ENCODE results near the gene GAS7. TPM values are rescaled to one million over a fixed set of nuclear protein-coding genes. Genes with fewer than 3 reads are reported as not detected.
A peak's percentile ranks its signal among the peaks of the same experiment; 100 is the strongest.

The GAS7 gene
- total and polyA plus RNA-seq, 2 donors (not counting 1 experiment from before 2014, with no cell fraction given) = 3.4 to 13.6 TPM

DNA sequence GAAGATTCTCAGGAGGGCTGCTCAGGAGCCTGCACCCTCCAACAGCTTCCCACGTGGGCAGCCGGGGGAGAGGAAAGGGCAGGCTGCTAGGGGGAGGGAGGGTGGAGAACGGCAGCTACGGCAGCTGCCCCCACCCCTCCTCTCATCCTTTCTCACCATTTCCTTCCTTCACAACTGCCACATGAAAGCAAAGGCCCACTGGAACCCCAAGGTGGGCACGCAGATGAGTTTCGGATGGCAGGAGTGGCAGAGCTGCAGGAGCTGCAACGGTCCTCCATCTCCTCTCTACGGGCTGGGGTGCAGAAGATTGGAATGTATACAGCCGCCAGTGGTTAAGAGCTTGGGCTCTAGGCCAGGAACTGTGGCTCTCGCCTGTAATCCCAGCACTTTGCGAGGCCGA lies 77.7 kb downstream of the GAS7 start:
- no peaks in the 10 kb centered on the region for H4K20me1 ChIP-seq (ENCODE audit: control insufficient read depth, insufficient read depth, low read length, poor library complexity, severe bottlenecking)
- Mint-ChIP-seq H3K27ac (peak overlapping the region; percentile 83), H3K9me3 (ENCODE audit: insufficient read depth) (no peaks in the 10 kb centered on the region), H3K4me1 (peaks cover 65% of the 10 kb centered on the region), H3K27me3 (no peaks in the 10 kb centered on the region), H3K4me3 (peak overlapping the region; percentile 63)
- 19% methylated on average over 8 of the region's 12 CpGs for WGBS (ENCODE audit: insufficient coverage)
- peak overlapping the region in 1 of 2 donors; percentile 75 for H3K27ac ChIP-seq (ENCODE audit: low read length in 2 of 2)
- ATAC-seq (ENCODE audit: low read depth) = no peak
- H3K9ac ChIP-seq (ENCODE audit: low read length) = peak overlapping the region; percentile 14
- ChIA-PET POLR2A (interaction anchor here (0.6 kb wide), 1 partner anchor 74 kb away, joined by 5 read pairs; no protein-coding TSS in a partner anchor), CTCF (interaction anchor here (0.6 to 2.4 kb wide), 2 partner anchors 89 to 106 kb away, joined by 3 to 13 read pairs; no protein-coding TSS in a partner anchor)
- no peaks in the 10 kb centered on the region for H3K36me3 ChIP-seq (replicated peaks in 1 of 2; ENCODE audit: control extremely low read depth in 1 of 2, control insufficient read depth in 1 of 2, extremely low read depth in 1 of 2, insufficient read depth in 2 of 2, low read length in 1 of 2)
- peak overlapping the region; percentile 53 for H2AFZ ChIP-seq (ENCODE audit: insufficient read depth, low read depth, low read length, poor library complexity, severe bottlenecking)
- peaks cover 0 to 3% (median 0%) of the 10 kb centered on the region in 3 donors for H3K9me3 ChIP-seq (ENCODE audit: control extremely low read depth in 1 of 3, control insufficient read depth in 2 of 3, insufficient read depth in 1 of 3, low read length in 2 of 3)
- H3K4me3 ChIP-seq (ENCODE audit: control extremely low read depth in 1 of 5, extremely low read depth in 1 of 5, insufficient read depth in 1 of 5, low read depth in 2 of 5, low read length in 4 of 5) = peak overlapping the region in 1 of 5 experiments; percentile 13
- DNase-seq = no peak
- H3K4me1 ChIP-seq (ENCODE audit: control insufficient read depth in 2 of 2, insufficient read depth in 2 of 2, low read length in 2 of 2) = peaks cover 66 to 75% of the 10 kb centered on the region in 2 donors
- intact Hi-C loops (cut with micrococcal nuclease) = no loop called here
- no peaks in the 10 kb centered on the region for H3K79me2 ChIP-seq (ENCODE audit: control insufficient read depth, insufficient read depth, low read length)
- no peaks in the 10 kb centered on the region for H3K27me3 ChIP-seq (replicated peaks in 1 of 4; ENCODE audit: control extremely low read depth in 1 of 4, control insufficient read depth in 3 of 4, insufficient read depth in 4 of 4, low read length in 3 of 4)
- H3K4me2 ChIP-seq (replicated peaks; ENCODE audit: low read depth, low read length, poor library complexity, severe bottlenecking) = peak overlapping the region; percentile 55
- no peak for TF ChIP-seq EZH2 (IDR thresholded peaks at IDR 0.05; ENCODE audit: borderline replicate concordance, insufficient read depth, low read depth, low read length, poor library complexity, severe bottlenecking)
- TF ChIP-seq, protein P1, sequence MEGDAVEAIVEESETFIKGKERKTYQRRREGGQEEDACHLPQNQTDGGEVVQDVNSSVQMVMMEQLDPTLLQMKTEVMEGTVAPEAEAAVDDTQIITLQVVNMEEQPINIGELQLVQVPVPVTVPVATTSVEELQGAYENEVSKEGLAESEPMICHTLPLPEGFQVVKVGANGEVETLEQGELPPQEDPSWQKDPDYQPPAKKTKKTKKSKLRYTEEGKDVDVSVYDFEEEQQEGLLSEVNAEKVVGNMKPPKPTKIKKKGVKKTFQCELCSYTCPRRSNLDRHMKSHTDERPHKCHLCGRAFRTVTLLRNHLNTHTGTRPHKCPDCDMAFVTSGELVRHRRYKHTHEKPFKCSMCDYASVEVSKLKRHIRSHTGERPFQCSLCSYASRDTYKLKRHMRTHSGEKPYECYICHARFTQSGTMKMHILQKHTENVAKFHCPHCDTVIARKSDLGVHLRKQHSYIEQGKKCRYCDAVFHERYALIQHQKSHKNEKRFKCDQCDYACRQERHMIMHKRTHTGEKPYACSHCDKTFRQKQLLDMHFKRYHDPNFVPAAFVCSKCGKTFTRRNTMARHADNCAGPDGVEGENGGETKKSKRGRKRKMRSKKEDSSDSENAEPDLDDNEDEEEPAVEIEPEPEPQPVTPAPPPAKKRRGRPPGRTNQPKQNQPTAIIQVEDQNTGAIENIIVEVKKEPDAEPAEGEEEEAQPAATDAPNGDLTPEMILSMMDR (IDR thresholded peaks at IDR 0.05) = no peak

DNA sequence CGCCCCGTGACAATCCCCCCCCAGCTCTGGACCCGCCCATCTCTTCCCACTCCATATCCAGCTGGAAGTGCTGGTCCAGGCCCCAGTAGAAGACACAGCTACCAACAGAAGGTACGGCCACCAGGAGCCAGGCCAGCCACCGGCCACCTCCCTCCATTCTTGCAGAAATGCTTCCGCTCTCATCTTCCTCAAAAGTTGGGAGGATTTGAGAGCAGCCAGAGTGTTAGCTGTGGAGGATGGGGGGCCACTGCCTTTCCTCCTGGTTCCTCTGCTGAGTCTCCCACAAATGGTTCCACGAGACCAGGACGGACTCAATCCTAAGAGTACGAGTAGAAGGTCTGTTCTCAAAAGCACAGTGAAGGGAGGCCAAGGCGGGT lies 78.3 kb downstream of the GAS7 start:
- Histone ChIP-seq H3K4me1 (ENCODE audit: control insufficient read depth in 2 of 2, insufficient read depth in 2 of 2, low read length in 2 of 2) (peaks cover 73 to 82% of the 10 kb centered on the region in 2 donors), H3K4me2 (replicated peaks; ENCODE audit: low read depth, low read length, poor library complexity, severe bottlenecking) (peak overlapping the region; percentile 55), H2AFZ (ENCODE audit: insufficient read depth, low read depth, low read length, poor library complexity, severe bottlenecking) (peak overlapping the region; percentile 53), H3K4me3 (ENCODE audit: control extremely low read depth in 1 of 5, extremely low read depth in 1 of 5, insufficient read depth in 1 of 5, low read depth in 2 of 5, low read length in 4 of 5) (no peak overlapping the region), H3K27ac (ENCODE audit: low read length in 2 of 2) (peak overlapping the region; percentile 61 to 75), H3K9ac (ENCODE audit: low read length) (no peak overlapping the region), H3K79me2 (ENCODE audit: control insufficient read depth, insufficient read depth, low read length) (no peaks in the 10 kb centered on the region), H3K9me3 (ENCODE audit: control extremely low read depth in 1 of 3, control insufficient read depth in 2 of 3, insufficient read depth in 1 of 3, low read length in 2 of 3) (peaks cover 0 to 3% (median 0%) of the 10 kb centered on the region in 3 donors), H4K20me1 (ENCODE audit: control insufficient read depth, insufficient read depth, low read length, poor library complexity, severe bottlenecking) (no peaks in the 10 kb centered on the region), H3K27me3 (replicated peaks in 1 of 4; ENCODE audit: control extremely low read depth in 1 of 4, control insufficient read depth in 3 of 4, insufficient read depth in 4 of 4, low read length in 3 of 4) (no peaks in the 10 kb centered on the region), H3K36me3 (replicated peaks in 1 of 2; ENCODE audit: control extremely low read depth in 1 of 2, control insufficient read depth in 1 of 2, extremely low read depth in 1 of 2, insufficient read depth in 2 of 2, low read length in 1 of 2) (no peaks in the 10 kb centered on the region)
- peak overlapping the region; percentile 83 for H3K27ac Mint-ChIP-seq
- CTCF ChIA-PET = interaction anchor here (0.6 to 2.4 kb wide), 6 partner anchors 27 to 153 kb away, joined by 3 to 13 read pairs (median 4); no protein-coding TSS in a partner anchor
- no peaks in the 10 kb centered on the region for H3K27me3 Mint-ChIP-seq
- POLR2A ChIA-PET = interaction anchor here (0.6 to 1.0 kb wide), 3 partner anchors 35 to 611 kb away, joined by 4 to 5 read pairs (median 4); no protein-coding TSS in a partner anchor
- TF ChIP-seq, protein P1 (IDR thresholded peaks at IDR 0.05) = no peak
- no peak for TF ChIP-seq EZH2 (IDR thresholded peaks at IDR 0.05; ENCODE audit: borderline replicate concordance, insufficient read depth, low read depth, low read length, poor library complexity, severe bottlenecking)
- ATAC-seq (ENCODE audit: low read depth) (no peak), DNase-seq (peak; percentile 32)
- intact Hi-C loops (cut with micrococcal nuclease) = no loop called here
- peak overlapping the region; percentile 63 for H3K4me3 Mint-ChIP-seq
- 50% methylated on average over 1 of the region's 10 CpGs for WGBS (ENCODE audit: insufficient coverage)
- H3K4me1 Mint-ChIP-seq = peaks cover 72% of the 10 kb centered on the region
- H3K9me3 Mint-ChIP-seq (ENCODE audit: insufficient read depth) = no peaks in the 10 kb centered on the region

Data from B cell (primary cell).